Stimulated activated CD8-positive, alpha-beta memory T cell treated with anti-CD3 and anti-CD28 coated beads, Interleukin-4, amount 100 ng/mL, for 24 hours (primary cell): ENCODE results near the gene PPDPF.
A peak's percentile ranks its signal among the peaks of the same experiment; 100 is the strongest.
"Not testable (repeated sequence)": the region's sequence is repeated elsewhere in the genome, so short reads cannot be mapped to it uniquely, and the experiment has no call there.

Experiments used
- DNase-seq: peaks from one replicate; pipeline ENCODE4 v3.0.0-alpha.2; 2020; ENCODE audit warnings: low read depth

Gene PPDPF

DNA sequence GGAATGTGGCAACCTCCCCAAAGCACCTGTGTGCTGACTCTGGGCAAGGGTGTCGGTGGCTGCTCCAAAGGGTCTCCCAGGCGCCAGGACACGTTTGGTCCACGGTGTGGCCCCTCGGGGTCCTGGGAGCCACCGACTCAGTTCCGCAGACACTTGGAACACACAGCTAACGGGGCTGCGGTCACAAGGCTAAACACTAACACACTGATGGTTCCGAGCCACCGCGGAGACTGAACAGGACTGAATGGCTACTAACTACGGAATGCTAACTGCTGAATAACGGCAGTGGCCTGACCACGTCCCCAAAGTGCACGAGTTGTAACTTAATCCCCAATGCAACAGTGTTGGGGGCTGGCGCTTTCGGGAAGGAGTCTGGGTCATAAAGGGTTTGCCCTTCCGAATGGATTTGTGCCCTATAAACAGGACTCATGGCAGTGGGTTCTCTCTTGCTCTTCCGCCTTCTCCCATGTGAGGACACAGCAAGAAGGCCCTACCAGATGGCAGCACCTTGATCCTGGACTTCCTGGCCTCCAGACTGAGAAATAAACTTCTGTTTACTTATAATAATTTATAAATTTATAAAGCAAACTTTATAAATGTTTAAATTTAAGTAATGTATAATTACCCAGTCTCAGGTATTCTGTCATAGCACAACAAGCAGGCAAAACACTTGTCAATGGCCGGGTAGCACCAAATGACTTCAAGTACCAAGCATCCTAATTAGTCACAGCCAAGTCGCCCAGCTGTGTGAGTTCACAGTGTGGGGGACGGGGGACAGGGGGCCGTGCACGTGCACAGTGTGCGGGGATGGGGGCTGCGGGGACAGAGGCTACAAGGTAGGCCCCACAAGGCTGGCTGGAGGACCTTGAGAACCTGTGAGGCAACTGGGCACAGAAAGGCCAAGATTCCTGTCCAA lies 19.4 kb upstream of the PPDPF start:
- no peak for DNase-seq

DNA sequence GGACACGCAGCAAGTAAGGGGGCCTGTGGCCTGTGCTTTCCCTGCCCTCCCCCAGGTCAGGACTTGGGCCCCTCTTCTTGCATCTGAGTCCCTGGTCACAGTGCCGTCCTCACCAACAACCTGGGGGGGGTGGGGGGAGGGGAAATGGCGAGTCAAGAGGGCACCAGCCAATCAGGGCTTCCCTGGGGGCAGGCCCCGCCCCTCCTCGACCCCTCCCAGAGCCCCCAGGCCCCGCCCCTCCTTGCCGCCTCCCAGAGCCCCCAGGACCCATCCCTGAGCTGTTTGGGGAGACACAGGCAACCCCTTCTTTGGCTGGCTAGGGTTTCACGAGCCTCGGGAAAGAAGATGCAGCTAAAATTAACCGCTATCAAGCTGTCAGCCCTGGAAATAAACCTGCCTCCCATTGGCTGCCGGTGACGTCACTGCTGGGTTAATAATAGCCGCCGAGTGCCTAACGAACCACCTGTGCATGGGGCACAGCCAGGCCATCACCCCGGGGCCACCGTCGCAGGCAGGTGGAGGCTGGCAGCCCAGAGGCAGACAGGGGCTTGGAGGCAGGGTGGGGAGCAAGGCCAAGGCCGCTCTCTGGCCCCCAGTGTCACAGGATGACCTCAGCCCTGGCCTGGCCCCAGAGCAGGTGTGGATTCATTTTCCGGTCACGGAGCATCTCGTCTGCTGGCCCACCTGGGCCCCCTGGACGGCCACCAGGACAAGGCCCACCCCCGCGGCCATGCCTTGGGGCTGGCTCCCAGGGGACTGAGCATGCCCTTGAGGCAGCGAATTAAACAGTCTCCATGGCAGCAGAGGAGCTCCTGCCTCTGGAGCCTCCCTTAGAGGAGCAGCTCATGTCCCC lies 18.5 kb upstream of the PPDPF start:
- no peak for DNase-seq

GRCh38 chr20:63502671-63503172 lies 17.8 kb upstream of the PPDPF start:
- no peak for DNase-seq

DNA sequence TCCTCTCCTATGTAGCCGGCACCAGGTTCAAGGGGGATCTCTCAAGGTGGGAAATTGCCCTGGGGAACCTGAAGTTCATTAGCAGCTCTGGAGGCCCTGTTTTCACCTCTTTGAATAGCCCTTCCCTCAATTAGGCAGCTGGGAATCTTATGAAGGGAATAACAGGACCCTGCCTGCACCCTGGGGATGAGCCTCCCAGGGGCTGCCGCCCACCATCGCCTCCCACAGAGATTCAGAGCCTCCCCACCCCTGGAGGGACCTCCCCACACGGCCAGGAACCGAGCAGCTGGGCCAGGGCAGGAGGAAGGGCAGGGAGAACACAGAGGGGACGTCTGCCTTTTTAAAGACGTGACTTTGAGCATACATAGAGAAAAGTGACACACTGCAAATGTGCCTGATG lies 17.0 kb upstream of the PPDPF start:
- DNase-seq, result no peak

- no peak for DNase-seq
Measured at GRCh38 chr20:63504642-63505041, 15.9 kb upstream of the PPDPF start.

- no peak for DNase-seq
Measured at GRCh38 chr20:63505281-63505680, 15.3 kb upstream of the PPDPF start.

DNA sequence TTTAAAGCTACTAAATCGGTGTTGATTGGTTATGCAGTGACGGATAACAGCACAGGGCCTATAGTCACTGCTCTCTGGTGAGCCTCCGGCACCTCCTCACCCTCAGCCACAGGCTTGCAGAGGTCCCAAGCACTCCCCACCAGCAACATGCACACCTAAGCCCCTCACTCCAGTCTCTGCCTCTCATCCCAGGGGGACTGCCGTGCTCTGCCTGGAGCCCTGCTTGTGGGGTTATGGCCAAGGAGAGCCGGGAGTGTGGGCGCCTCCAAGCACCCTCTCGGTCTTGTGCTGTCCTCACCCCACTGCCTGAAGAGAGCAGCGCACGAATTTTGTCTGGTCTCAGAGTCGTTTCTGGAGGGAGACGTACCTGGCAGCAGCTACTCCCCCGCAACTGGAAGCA lies 14.8 kb upstream of the PPDPF start:
- no peak for DNase-seq

- DNase-seq, result no peak
Measured at GRCh38 chr20:63507083-63507743, 13.4 kb upstream of the PPDPF start.

DNA sequence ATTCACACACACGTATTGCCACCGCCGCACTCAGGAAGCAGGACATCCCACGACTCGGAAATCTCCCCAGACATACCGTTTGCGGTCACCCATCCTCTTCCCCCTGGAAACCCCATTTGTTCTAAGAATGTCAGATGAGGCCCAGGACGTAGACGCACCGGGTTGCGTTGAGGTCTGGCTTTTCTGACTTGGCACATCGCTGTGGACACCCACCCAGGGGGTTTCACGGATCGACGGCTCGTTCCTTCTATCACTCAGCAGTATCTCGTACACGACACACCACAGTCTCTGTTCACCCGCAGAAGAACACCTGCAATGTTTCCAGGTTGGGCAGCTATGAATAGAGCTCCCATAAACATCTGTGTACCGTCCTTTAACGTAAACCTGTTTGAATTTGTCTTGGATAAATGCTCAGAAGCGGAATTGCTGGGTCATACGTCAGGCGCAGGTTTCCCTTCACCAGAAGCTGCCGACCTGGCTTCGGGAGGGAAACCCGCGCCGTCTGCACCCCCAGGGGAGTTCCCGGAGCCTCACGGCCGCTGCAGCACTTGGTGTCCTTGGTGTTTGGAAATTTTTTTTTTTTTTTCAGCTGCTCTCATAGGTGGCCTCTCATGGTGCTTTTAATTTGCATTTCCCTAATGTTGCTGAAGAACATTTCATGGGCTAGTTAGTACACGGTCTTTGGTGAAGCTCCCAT lies 12.3 kb upstream of the PPDPF start:
- DNase-seq, result no peak

DNA sequence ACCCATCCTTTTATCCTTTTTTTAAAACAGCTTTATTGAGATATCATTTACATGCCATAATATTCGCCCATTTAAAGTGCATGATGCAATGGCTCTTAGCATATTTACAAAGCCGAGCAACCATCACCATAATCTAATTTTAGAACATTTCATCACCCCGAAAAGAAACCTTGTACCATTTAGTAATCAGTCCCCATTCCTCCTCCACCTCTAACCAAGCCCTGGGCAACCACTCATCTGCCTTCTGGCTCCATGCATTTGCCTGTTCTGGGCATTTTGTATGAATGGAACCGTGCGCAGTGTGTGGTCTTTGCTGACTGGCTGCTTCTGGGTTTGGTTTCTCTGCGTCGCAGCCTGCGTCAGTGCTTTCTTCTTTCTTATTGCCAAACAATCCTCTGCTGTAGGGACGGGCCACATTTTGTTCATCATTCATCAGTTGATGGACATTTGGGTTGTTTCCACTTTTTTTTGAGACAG lies 11.4 kb upstream of the PPDPF start:
- DNase-seq, result no peak

GRCh38 chr20:63513207-63513606 lies 7.4 kb upstream of the PPDPF start:
- DNase-seq, result no peak

- DNase-seq, result not testable (repeated sequence)
Measured at GRCh38 chr20:63514520-63514919, 6.0 kb upstream of the PPDPF start.

- DNase-seq, result no peak
Measured at GRCh38 chr20:63517376-63518309, 2.9 kb upstream of the PPDPF start.

- DNase-seq, result no peak
Measured at GRCh38 chr20:63518351-63518861, 2.2 kb upstream of the PPDPF start.

GRCh38 chr20:63518946-63519667 lies 1.5 kb upstream of the PPDPF start:
- no peak for DNase-seq

GRCh38 chr20:63519668-63520503 lies 679 bp upstream of the PPDPF start:
- peak; percentile 56 for DNase-seq

- peak; percentile 56 for DNase-seq
Measured at GRCh38 chr20:63520934-63521601, 503 bp downstream of the PPDPF start.

- DNase-seq, result no peak
Measured at GRCh38 chr20:63521602-63522001, 1.0 kb downstream of the PPDPF start.
